ENCODE results near the gene NT5C3A. TPM values are rescaled to one million over a fixed set of nuclear protein-coding genes. Genes with fewer than 3 reads are reported as not detected.

Gene NT5C3A
- total RNA-seq, result 38.0 and 39.2 TPM in 2 replicates
- 18.8 and 21.2 TPM in 2 replicates for polyA plus RNA-seq

- peaks cover 50% of the 10 kb centered on the region for H3K79me2 ChIP-seq
Measured at GRCh38 chr7:33062023-33062781, at the start of gene NT5C3A. NT5C3A (minus strand) TSS chr7:33062776; CDS start chr7:33062705, 71 bp downstream.

DNA sequence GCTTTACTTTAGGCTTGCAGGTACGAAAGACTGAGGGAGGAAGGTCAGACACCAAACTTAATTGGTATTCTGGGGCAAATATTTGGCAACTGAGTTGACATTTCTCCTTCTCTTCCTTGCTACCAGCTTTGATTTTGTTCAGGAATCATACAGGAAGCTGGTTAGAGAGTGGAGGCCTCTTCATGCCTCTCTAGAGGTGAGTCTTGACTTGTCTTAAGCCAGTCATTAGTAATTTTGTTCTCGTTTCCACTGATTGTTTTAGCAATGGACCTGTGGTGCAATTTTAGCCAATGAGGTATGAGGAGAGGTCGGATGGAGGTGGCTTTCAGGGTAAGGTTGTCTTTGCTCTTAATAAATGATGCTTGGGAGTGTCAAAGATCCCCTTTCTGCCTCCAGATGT, 49.0 kb upstream of the NT5C3A start:
- H2AFZ ChIP-seq, result no peak overlapping the region
- H3K4me1 ChIP-seq (ENCODE audit: insufficient read depth), result peaks cover 11% of the 10 kb centered on the region
- no peak for DNase-seq (ENCODE audit: low spot score)
- no peaks in the 10 kb centered on the region for H3K9me2 ChIP-seq (replicated peaks; ENCODE audit: insufficient read depth)
- H3K36me3 ChIP-seq (replicated peaks; ENCODE audit: insufficient read depth, low read depth), result no peaks in the 10 kb centered on the region
- TF ChIP-seq EZH2 (IDR thresholded peaks at IDR 0.05; ENCODE audit: borderline replicate concordance) (no peak), EZH2phosphoT487 (IDR thresholded peaks at IDR 0.05; ENCODE audit: low read depth, severe bottlenecking, unreplicated experiment) (no peak), CTCF (IDR thresholded peaks at IDR 0.05; ENCODE audit: poor library complexity) (no peak)
- WGBS (ENCODE audit: low lambda C conversion rate, missing lambda C conversion rate), result 75% methylated on average over 3 of the region's 3 CpGs
- no peak overlapping the region for H3K4me3 ChIP-seq
- no peaks in the 10 kb centered on the region for H3K9me3 ChIP-seq (ENCODE audit: low read depth)
- H3K27ac ChIP-seq, result no peak overlapping the region
- no peaks in the 10 kb centered on the region for H3K27me3 ChIP-seq
- H3K79me2 ChIP-seq, result peaks cover 24% of the 10 kb centered on the region
- H3K4me2 ChIP-seq, result no peak overlapping the region
- H4K20me1 ChIP-seq (ENCODE audit: insufficient read depth, poor library complexity, severe bottlenecking), result peaks cover 7% of the 10 kb centered on the region

More at GRCh38 chr7:33062023-33062781, at the start of gene NT5C3A:
- peak; percentile 63 for DNase-seq (ENCODE audit: low spot score)
- Histone ChIP-seq H2AFZ (peak within 1 kb of the TSS; percentile 80), H3K27ac (peak within 1 kb of the TSS; percentile 94), H3K4me2 (peak within 1 kb of the TSS; percentile 75), H3K36me3 (replicated peaks; ENCODE audit: insufficient read depth, low read depth) (no peaks in the 10 kb centered on the region), H3K27me3 (no peaks in the 10 kb centered on the region), H3K9me3 (ENCODE audit: low read depth) (no peaks in the 10 kb centered on the region), H3K4me1 (ENCODE audit: insufficient read depth) (peaks cover 12% of the 10 kb centered on the region), H4K20me1 (ENCODE audit: insufficient read depth, poor library complexity, severe bottlenecking) (peaks cover 11% of the 10 kb centered on the region), H3K9me2 (replicated peaks; ENCODE audit: insufficient read depth) (no peaks in the 10 kb centered on the region), H3K4me3 (peak within 1 kb of the TSS; percentile 86)
- no peak for TF ChIP-seq CTCF (IDR thresholded peaks at IDR 0.05; ENCODE audit: poor library complexity)
- TF ChIP-seq EZH2 (IDR thresholded peaks at IDR 0.05; ENCODE audit: borderline replicate concordance), result no peak
- under 1% methylated on average over 60 of the region's 66 CpGs for WGBS (ENCODE audit: low lambda C conversion rate, missing lambda C conversion rate)

DNA sequence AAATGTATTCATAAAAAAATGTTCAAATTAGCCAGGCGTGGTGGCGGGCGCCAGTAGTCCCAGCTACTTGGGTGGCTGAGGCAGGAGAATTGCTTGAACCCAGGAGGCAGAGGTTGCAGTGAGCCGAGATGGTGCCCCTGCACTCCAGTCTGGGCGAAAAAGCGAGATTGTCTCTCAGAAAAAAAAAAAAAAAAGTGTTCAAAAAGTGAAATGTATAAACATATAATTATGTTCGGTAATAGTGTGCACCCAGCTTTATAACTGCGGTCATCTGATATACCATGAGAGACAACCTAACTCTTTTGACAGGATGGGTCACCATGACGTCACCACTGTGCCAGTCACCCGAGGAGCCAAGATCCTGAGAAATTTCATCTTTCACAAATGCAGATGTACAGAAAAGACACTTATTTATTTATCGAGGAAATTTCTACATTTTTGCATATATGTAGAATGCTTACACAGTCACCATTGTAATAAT, 47.2 kb upstream of the NT5C3A start:
- TF ChIP-seq CTCF (IDR thresholded peaks at IDR 0.05; ENCODE audit: poor library complexity), result peak; percentile 10
- TF ChIP-seq EZH2phosphoT487 (IDR thresholded peaks at IDR 0.05; ENCODE audit: low read depth, severe bottlenecking, unreplicated experiment), result no peak
- H3K9me3 ChIP-seq (ENCODE audit: low read depth), result no peaks in the 10 kb centered on the region
- peak overlapping the region; percentile 32 for H3K4me3 ChIP-seq
- H2AFZ ChIP-seq, result peak overlapping the region; percentile 83
- peak overlapping the region; percentile 81 for H3K4me2 ChIP-seq
- H4K20me1 ChIP-seq (ENCODE audit: insufficient read depth, poor library complexity, severe bottlenecking), result peaks cover 22% of the 10 kb centered on the region
- H3K36me3 ChIP-seq (replicated peaks; ENCODE audit: insufficient read depth, low read depth), result no peaks in the 10 kb centered on the region
- peaks cover 11% of the 10 kb centered on the region for H3K4me1 ChIP-seq (ENCODE audit: insufficient read depth)
- H3K27me3 ChIP-seq, result no peaks in the 10 kb centered on the region
- H3K79me2 ChIP-seq, result peaks cover 42% of the 10 kb centered on the region
- H3K9me2 ChIP-seq (replicated peaks; ENCODE audit: insufficient read depth), result no peaks in the 10 kb centered on the region
- no peak for DNase-seq (ENCODE audit: low spot score)
- WGBS (ENCODE audit: low lambda C conversion rate, missing lambda C conversion rate), result 38% methylated on average over 11 of the region's 11 CpGs
- H3K27ac ChIP-seq, result peak overlapping the region; percentile 58
